Sigmoid colon (tissue), 7 donors: ENCODE data around the gene ZNF497. TPM values are rescaled to one million over a fixed set of nuclear protein-coding genes. Genes with fewer than 3 reads are reported as not detected.

Experiments used
- DNase-seq: peaks from one replicate; pipeline ENCODE4 v3.0.0-alpha.2; 2019
- H3K27ac ChIP-seq, 4 donors: fragments of 200-600 bp; sonication (generic); one replicate each; pipeline ENCODE4 v1.5.1; 2016 to 2019; ENCODE audit warnings: mild to moderate bottlenecking in 1 of 4
- H3K27me3 ChIP-seq, 3 donors: fragments of 200-600 bp; sonication (generic); one replicate each; pipeline ENCODE4 v1.5.1; 2019; ENCODE audit warnings: mild to moderate bottlenecking in 1 of 3
- H3K36me3 ChIP-seq, 4 donors: fragments of 200-600 bp; sonication (generic); one replicate each; pipeline ENCODE4 v1.5.1; 2016 to 2019
- H3K4me1 ChIP-seq, 4 donors: fragments of 200-600 bp; sonication (generic); one replicate each; pipeline ENCODE4 v1.5.1; 2017 to 2019
- H3K4me3 ChIP-seq, 4 donors: fragments of 200-600 bp; sonication (generic); one replicate each; pipeline ENCODE4 v1.5.1; 2017 to 2019; ENCODE audit warnings: mild to moderate bottlenecking in 2 of 4, moderate library complexity in 1 of 4
- H3K9me3 ChIP-seq, 4 donors: fragments of 200-600 bp in 3 of 4; sonication (generic) in 3 of 4; one replicate each; pipeline versions ENCODE4 v1.5.1 to v1.6.1; 2013 to 2019
- CTCF ChIP-seq, 4 experiments: fragments of 450-650 bp in 3 of 4; fragments of 200-600 bp in 1 of 4; IDR thresholded peaks; one replicate each; pipeline ENCODE4 v1.5.1; 2016 to 2019; ENCODE audit warnings: antibody characterized with exemption in 4 of 4, mild to moderate bottlenecking in 3 of 4, moderate library complexity in 2 of 4
- EP300 ChIP-seq, 4 donors: sonication (generic); formaldehyde crosslinking; IDR thresholded peaks; one replicate each; pipeline ENCODE4 v1.6.1; 2017; ENCODE audit warnings: antibody characterized with exemption in 4 of 4
- POLR2A ChIP-seq, 2 donors: fragments of 450-650 bp; IDR thresholded peaks; one replicate each; pipeline ENCODE4 v1.6.1; 2016; ENCODE audit warnings: antibody characterized with exemption in 2 of 2, mild to moderate bottlenecking in 2 of 2, moderate library complexity in 2 of 2
- POLR2AphosphoS5 ChIP-seq, 4 donors: sonication (generic); formaldehyde crosslinking; IDR thresholded peaks; one replicate each; pipeline ENCODE4 v1.6.1; 2017; ENCODE audit warnings: antibody characterized with exemption in 4 of 4
- WGBS, 2 donors: extraction: QIAGEN DNeasy Blood & Tissue Kit; methylation state at CpG; one replicate each; pipeline ENCODE4 v1.1.7; 2013; 5-methylcytosine and 5-hydroxymethylcytosine counted together
- intact Hi-C: fragments of 100-400 bp; cut with DNase I; formaldehyde crosslinking; loops from one replicate; pipeline ENCODE4 v1.15.1; 2023
- polyA plus RNA-seq, 3 donors: library from polyadenylated mRNA; stranded (reverse); fragments of 200-250 nt; gene quantifications; one replicate each; pipeline ENCODE4 v1.2.3, GENCODE V29; 2013
- total RNA-seq, 4 donors: library from RNA; depleted of rRNA; stranded (reverse); fragments of >200 nt; gene quantifications; one replicate each; pipeline ENCODE4 v1.1.0, GENCODE V29; 2016
- donor health status: healthy with polysubstance abuse.
- donor health status: Bipolar disorder and iron deficiency.
- donor health status: healthy.

ZNF497 gene
- total and polyA plus RNA-seq, 7 donors: 0.28 to 0.79 (median 0.48) TPM; not detected in 1

- no peak for TF ChIP-seq POLR2AphosphoS5 (IDR thresholded peaks at IDR 0.05)
- no peak for TF ChIP-seq POLR2A (IDR thresholded peaks at IDR 0.05)
- no peak for TF ChIP-seq CTCF (IDR thresholded peaks at IDR 0.05)
- TF ChIP-seq EP300 (IDR thresholded peaks at IDR 0.05): no peak
- Histone ChIP-seq H3K4me3 (no peak overlapping the region), H3K27ac (no peak overlapping the region), H3K27me3 (no peaks in the 10 kb centered on the region), H3K9me3 (no peaks in the 10 kb centered on the region), H3K4me1 (no peaks in the 10 kb centered on the region), H3K36me3 (peaks cover 9 to 53% (median 26%) of the 10 kb centered on the region in 4 donors)
- 95 to 99% methylated on average over 1 of the region's 1 CpG for WGBS, 2 donors
- DNase-seq: no peak
- intact Hi-C loops: no loop called here
Observed at GRCh38 chr19:58336216-58336615, 26.3 kb downstream of the ZNF497 start.

- WGBS, 2 donors: 91 to 92% methylated on average over 3 of the region's 3 CpGs
- H3K36me3 ChIP-seq: peaks cover 9 to 53% (median 26%) of the 10 kb centered on the region in 4 donors
- no peaks in the 10 kb centered on the region for H3K4me1 ChIP-seq
Observed at GRCh38 chr19:58335630-58336029, 26.9 kb downstream of the ZNF497 start.

GRCh38 chr19:58334691-58335249, 27.8 kb downstream of the ZNF497 start:
- DNase-seq: no peak
- Histone ChIP-seq H3K9me3 (no peaks in the 10 kb centered on the region), H3K27me3 (no peaks in the 10 kb centered on the region), H3K27ac (no peak overlapping the region), H3K4me3 (no peak overlapping the region), H3K4me1 (no peaks in the 10 kb centered on the region), H3K36me3 (peaks cover 9 to 51% (median 22%) of the 10 kb centered on the region in 4 donors)
- TF ChIP-seq POLR2AphosphoS5 (IDR thresholded peaks at IDR 0.05) (no peak), EP300 (IDR thresholded peaks at IDR 0.05) (no peak), POLR2A (IDR thresholded peaks at IDR 0.05) (no peak), CTCF (IDR thresholded peaks at IDR 0.05) (no peak)
- 94 to 96% methylated on average over 19 of the region's 19 CpGs for WGBS, 2 donors
- intact Hi-C loops: no loop called here

More at GRCh38 chr19:58335630-58336029, 26.9 kb downstream of the ZNF497 start:
- no peak overlapping the region for H3K27ac ChIP-seq
- no peak for DNase-seq
- no peak for TF ChIP-seq POLR2A (IDR thresholded peaks at IDR 0.05)
- no peak for TF ChIP-seq CTCF (IDR thresholded peaks at IDR 0.05)
- no peak for TF ChIP-seq POLR2AphosphoS5 (IDR thresholded peaks at IDR 0.05)
- TF ChIP-seq EP300 (IDR thresholded peaks at IDR 0.05): no peak
- no peaks in the 10 kb centered on the region for H3K9me3 ChIP-seq
- intact Hi-C loops: no loop called here
- H3K27me3 ChIP-seq: no peaks in the 10 kb centered on the region
- H3K4me3 ChIP-seq: no peak overlapping the region

GRCh38 chr19:58332697-58333096, 29.9 kb downstream of the ZNF497 start:
- Histone ChIP-seq H3K4me3 (no peak overlapping the region), H3K36me3 (peaks cover 0 to 31% (median 7%) of the 10 kb centered on the region in 4 donors), H3K27ac (no peak overlapping the region), H3K9me3 (no peaks in the 10 kb centered on the region), H3K4me1 (peaks cover 0 to 14% (median 10%) of the 10 kb centered on the region in 4 donors), H3K27me3 (no peaks in the 10 kb centered on the region)
- 90 to 95% methylated on average over 1 of the region's 1 CpG for whole genome bisulfite sequencing, 2 donors
- DNase-seq: no peak
- TF ChIP-seq CTCF (IDR thresholded peaks at IDR 0.05) (no peak), POLR2AphosphoS5 (IDR thresholded peaks at IDR 0.05) (no peak), EP300 (IDR thresholded peaks at IDR 0.05) (no peak), POLR2A (IDR thresholded peaks at IDR 0.05) (no peak)
- intact Hi-C loops: no loop called here

GRCh38 chr19:58330458-58330857, 32.1 kb downstream of the ZNF497 start:
- WGBS, 2 donors: 81 to 88% methylated on average over 4 of the region's 4 CpGs
- Histone ChIP-seq H3K4me1 (peaks cover 0 to 29% (median 22%) of the 10 kb centered on the region in 4 donors), H3K27me3 (no peaks in the 10 kb centered on the region), H3K36me3 (peaks cover 0 to 13% (median 7%) of the 10 kb centered on the region in 4 donors), H3K27ac (no peak overlapping the region), H3K9me3 (no peaks in the 10 kb centered on the region), H3K4me3 (no peak overlapping the region)
- TF ChIP-seq POLR2AphosphoS5 (IDR thresholded peaks at IDR 0.05): peak in 2 of 4 donors; percentile 29 to 52
- no peak for TF ChIP-seq CTCF (IDR thresholded peaks at IDR 0.05)
- no peak for DNase-seq
- intact Hi-C loops: no loop called here
